ENCODE measurements around the gene DBNL.

DBNL gene

GRCh38 chr7:44048031-44048795 is 3.7 kb downstream of the DBNL start:
- DNase-seq (ENCODE audit: extremely low read depth, low read depth): no peak
- no peak overlapping the region for H3K4me3 ChIP-seq (replicated peaks; ENCODE audit: low read depth, low read length)
- TF ChIP-seq CTCF (IDR thresholded peaks at IDR 0.05; ENCODE audit: low read depth, low read length, missing control alignments): no peak

GRCh38 chr7:44050121-44050914 is 5.8 kb downstream of the DBNL start:
- DNase-seq (ENCODE audit: extremely low read depth, low read depth): no peak
- H3K4me3 ChIP-seq (replicated peaks; ENCODE audit: low read depth, low read length): no peak overlapping the region
- no peak for TF ChIP-seq CTCF (IDR thresholded peaks at IDR 0.05; ENCODE audit: low read depth, low read length, missing control alignments)

- DNase-seq (ENCODE audit: extremely low read depth, low read depth): no peak
- no peak overlapping the region for H3K4me3 ChIP-seq (replicated peaks; ENCODE audit: low read depth, low read length)
- TF ChIP-seq CTCF (IDR thresholded peaks at IDR 0.05; ENCODE audit: low read depth, low read length, missing control alignments): no peak
These were observed 6.5 kb downstream of the DBNL start for GRCh38 chr7:44050915-44051560.

GRCh38 chr7:44051611-44052220 is 7.2 kb downstream of the DBNL start:
- no peak for TF ChIP-seq CTCF (IDR thresholded peaks at IDR 0.05; ENCODE audit: low read depth, low read length, missing control alignments)
- no peak overlapping the region for H3K4me3 ChIP-seq (replicated peaks; ENCODE audit: low read depth, low read length)
- DNase-seq (ENCODE audit: extremely low read depth, low read depth): no peak

- no peak for DNase-seq (ENCODE audit: extremely low read depth, low read depth)
- TF ChIP-seq CTCF (IDR thresholded peaks at IDR 0.05; ENCODE audit: low read depth, low read length, missing control alignments): no peak
- no peak overlapping the region for H3K4me3 ChIP-seq (replicated peaks; ENCODE audit: low read depth, low read length)
These were observed 8.4 kb downstream of the DBNL start for GRCh38 chr7:44052771-44053365.

GRCh38 chr7:44056681-44057080 is 12.2 kb downstream of the DBNL start:
- DNase-seq (ENCODE audit: extremely low read depth, low read depth): no peak
- no peak overlapping the region for H3K4me3 ChIP-seq (replicated peaks; ENCODE audit: low read depth, low read length)
- no peak for TF ChIP-seq CTCF (IDR thresholded peaks at IDR 0.05; ENCODE audit: low read depth, low read length, missing control alignments)
